ENCODE measurements around the gene TRHDE.

GRCh38 chr12:72499244-72499643 is 227.1 kb downstream of the TRHDE start:
- TF ChIP-seq, protein P1, sequence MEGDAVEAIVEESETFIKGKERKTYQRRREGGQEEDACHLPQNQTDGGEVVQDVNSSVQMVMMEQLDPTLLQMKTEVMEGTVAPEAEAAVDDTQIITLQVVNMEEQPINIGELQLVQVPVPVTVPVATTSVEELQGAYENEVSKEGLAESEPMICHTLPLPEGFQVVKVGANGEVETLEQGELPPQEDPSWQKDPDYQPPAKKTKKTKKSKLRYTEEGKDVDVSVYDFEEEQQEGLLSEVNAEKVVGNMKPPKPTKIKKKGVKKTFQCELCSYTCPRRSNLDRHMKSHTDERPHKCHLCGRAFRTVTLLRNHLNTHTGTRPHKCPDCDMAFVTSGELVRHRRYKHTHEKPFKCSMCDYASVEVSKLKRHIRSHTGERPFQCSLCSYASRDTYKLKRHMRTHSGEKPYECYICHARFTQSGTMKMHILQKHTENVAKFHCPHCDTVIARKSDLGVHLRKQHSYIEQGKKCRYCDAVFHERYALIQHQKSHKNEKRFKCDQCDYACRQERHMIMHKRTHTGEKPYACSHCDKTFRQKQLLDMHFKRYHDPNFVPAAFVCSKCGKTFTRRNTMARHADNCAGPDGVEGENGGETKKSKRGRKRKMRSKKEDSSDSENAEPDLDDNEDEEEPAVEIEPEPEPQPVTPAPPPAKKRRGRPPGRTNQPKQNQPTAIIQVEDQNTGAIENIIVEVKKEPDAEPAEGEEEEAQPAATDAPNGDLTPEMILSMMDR (IDR thresholded peaks at IDR 0.05; ENCODE audit: extremely low read depth in 1 of 2, insufficient read depth in 1 of 2, low read depth in 1 of 2, low read length in 2 of 2): no peak
- TF ChIP-seq EZH2 (IDR thresholded peaks at IDR 0.05; ENCODE audit: borderline replicate concordance, low read depth, low read length, severe bottlenecking): no peak
